BLaER1 treated with 17β-estradiol and CSF1 and Interleukin-3, amounts not matched to agents 10 nM and 100 nM (cell line): Measurements from ENCODE around the gene CADM1.

ENCODE experiments used
- H3K27ac ChIP-seq, 11 experiments: shearing (Covaris generic); formaldehyde crosslinking; 2 replicates each; pipeline ENCODE4 v1.8.1; 2022
- H3K27me3 ChIP-seq, 11 experiments: shearing (Covaris generic); formaldehyde crosslinking; 2 replicates each; pipeline ENCODE4 v1.8.1; 2022
- H3K36me3 ChIP-seq, 11 experiments: shearing (Covaris generic); formaldehyde crosslinking; 2 replicates each; pipeline ENCODE4 v1.8.1; 2022
- H3K4me1 ChIP-seq, 10 experiments: shearing (Covaris generic); formaldehyde crosslinking; 2 replicates each; pipeline ENCODE4 v1.8.1; 2022
- H3K4me2 ChIP-seq, 11 experiments: shearing (Covaris generic); formaldehyde crosslinking; 2 replicates each; pipeline ENCODE4 v1.8.1; 2022
- H3K4me3 ChIP-seq, 10 experiments: shearing (Covaris generic); formaldehyde crosslinking; 2 replicates each; pipeline ENCODE4 v1.8.1; 2022
- H3K9ac ChIP-seq, 11 experiments: shearing (Covaris generic); formaldehyde crosslinking; 2 replicates each; pipeline ENCODE4 v1.8.1; 2022
- H3K9me3 ChIP-seq, 11 experiments: shearing (Covaris generic); formaldehyde crosslinking; replicated peaks in 1 of 11; 2 replicates each; pipeline ENCODE4 v1.8.1; 2022
- H4K20me1 ChIP-seq, 11 experiments: shearing (Covaris generic); formaldehyde crosslinking; 2 replicates each; pipeline ENCODE4 v1.8.1; 2022
- Cebpa-rat ChIP-seq, 11 experiments: shearing (Covaris generic); IDR thresholded peaks; 2 replicates each; pipeline ENCODE4 v1.8.1; 2022

Gene CADM1

DNA sequence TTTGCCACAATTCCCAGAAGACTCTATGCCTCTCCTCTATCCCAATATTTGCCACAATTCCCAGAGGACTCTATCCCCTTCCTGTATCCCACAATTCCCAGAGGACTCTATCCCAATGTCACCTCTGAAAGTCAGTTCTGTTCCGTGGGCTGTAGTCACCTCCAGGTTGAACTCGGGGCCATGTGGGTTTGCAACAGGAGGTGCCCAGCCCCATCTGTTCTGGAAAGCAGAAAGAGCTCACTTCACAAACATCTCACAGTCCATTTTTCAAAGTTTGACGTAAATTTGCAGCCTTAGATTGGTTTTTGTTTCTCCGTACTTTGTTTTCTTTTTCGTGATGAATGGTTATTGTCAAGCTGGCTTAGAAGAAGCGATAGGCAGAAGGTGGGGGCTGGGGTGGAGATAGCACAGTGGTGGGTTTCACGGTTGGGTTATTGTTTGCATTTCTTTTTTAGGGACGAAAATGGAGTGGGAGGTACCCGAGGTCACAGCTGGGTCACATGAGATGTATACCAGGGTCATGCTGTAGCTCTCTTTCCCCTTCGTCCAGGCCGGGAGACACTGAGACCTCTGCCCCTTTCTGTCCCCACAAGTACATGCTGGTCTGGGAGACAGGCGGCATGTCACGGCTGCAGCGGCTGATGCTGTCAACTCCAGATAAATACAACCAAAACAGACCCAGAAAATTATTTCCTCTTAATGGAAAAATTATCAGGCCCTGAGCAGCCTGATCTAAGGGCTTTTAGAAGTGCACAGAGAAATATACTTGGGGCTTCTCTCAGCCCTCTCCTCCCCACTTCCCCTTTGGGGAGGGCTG lies 374.5 kb downstream of the CADM1 start:
- Histone ChIP-seq H3K27me3 (no peaks in the 10 kb centered on the region), H3K9me3 (no peaks in the 10 kb centered on the region), H3K27ac (peak overlapping the region in 2 of 11 experiments; percentile 2 to 11; a peak in 1 of 22 replicates), H3K4me1 (peaks cover 11 to 41% (median 27%) of the 10 kb centered on the region in 10 experiments; a peak in 18 of 20 replicates), H3K4me3 (no peak overlapping the region), H4K20me1 (no peaks in the 10 kb centered on the region), H3K9ac (peak overlapping the region in 1 of 11 experiments; percentile 5; a peak in 2 of 22 replicates), H3K4me2 (peak overlapping the region; percentile 3 to 74 (median 52); a peak in 20 of 22 replicates), H3K36me3 (no peaks in the 10 kb centered on the region)
- no peak for TF ChIP-seq Cebpa-rat (IDR thresholded peaks at IDR 0.05)

DNA sequence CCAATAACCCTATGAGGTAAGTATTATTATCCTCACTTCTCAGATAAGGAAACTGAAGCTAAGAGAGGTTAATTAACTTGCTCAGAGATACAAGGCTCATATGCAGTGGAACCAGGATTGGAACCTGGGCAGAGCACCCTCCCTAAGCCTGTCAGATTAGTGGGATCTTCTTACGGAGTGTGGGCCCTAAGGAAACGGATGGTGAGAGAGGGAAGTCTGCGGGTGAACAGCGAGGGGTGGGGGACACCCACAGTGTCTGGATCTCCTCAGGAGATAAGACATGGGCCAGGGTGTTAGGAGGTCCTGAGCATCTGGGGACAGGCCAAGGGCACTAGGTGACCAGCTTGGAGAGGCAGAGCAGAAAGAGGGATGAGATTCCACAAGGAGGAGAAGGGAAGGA lies 376.0 kb downstream of the CADM1 start:
- H3K4me2 ChIP-seq = peak overlapping the region in 2 of 11 experiments; percentile 57 to 74; a peak in 2 of 22 replicates
- TF ChIP-seq Cebpa-rat (IDR thresholded peaks at IDR 0.05) = no peak

GRCh38 chr11:115127790-115128189 lies 376.4 kb downstream of the CADM1 start:
- Histone ChIP-seq H3K9me3 (no peaks in the 10 kb centered on the region), H3K4me3 (no peak overlapping the region), H3K4me2 (no peak overlapping the region), H4K20me1 (no peaks in the 10 kb centered on the region), H3K27me3 (no peaks in the 10 kb centered on the region), H3K9ac (no peak overlapping the region), H3K4me1 (peaks cover 11 to 41% (median 27%) of the 10 kb centered on the region in 10 experiments; a peak in 18 of 20 replicates), H3K36me3 (no peaks in the 10 kb centered on the region), H3K27ac (no peak overlapping the region)
- TF ChIP-seq Cebpa-rat (IDR thresholded peaks at IDR 0.05) = no peak

More for the DNA sequence above, 376.0 kb downstream of the CADM1 start:
- H3K27me3 ChIP-seq = no peaks in the 10 kb centered on the region
- no peaks in the 10 kb centered on the region for H3K36me3 ChIP-seq
- H3K27ac ChIP-seq = no peak overlapping the region
- H3K4me3 ChIP-seq = no peak overlapping the region
- no peaks in the 10 kb centered on the region for H3K9me3 ChIP-seq
- no peaks in the 10 kb centered on the region for H4K20me1 ChIP-seq
- H3K4me1 ChIP-seq = peaks cover 11 to 41% (median 27%) of the 10 kb centered on the region in 10 experiments; a peak in 18 of 20 replicates
- H3K9ac ChIP-seq = no peak overlapping the region

- Histone ChIP-seq H4K20me1 (no peaks in the 10 kb centered on the region), H3K4me2 (peak overlapping the region in 9 of 11 experiments; percentile 4 to 64 (median 40); a peak in 14 of 22 replicates), H3K36me3 (no peaks in the 10 kb centered on the region), H3K27me3 (no peaks in the 10 kb centered on the region), H3K4me3 (no peak overlapping the region), H3K9ac (no peak overlapping the region), H3K27ac (0 out of 22 replicates have a peak overlapping the region, but pooled peaks of 1 of the 11 experiments have one; percentile 56), H3K4me1 (peaks cover 11 to 41% (median 27%) of the 10 kb centered on the region in 10 experiments; a peak in 18 of 20 replicates), H3K9me3 (no peaks in the 10 kb centered on the region)
- no peak for TF ChIP-seq Cebpa-rat (IDR thresholded peaks at IDR 0.05)
Measured at GRCh38 chr11:115126515-115127208, 377.6 kb downstream of the CADM1 start.

DNA sequence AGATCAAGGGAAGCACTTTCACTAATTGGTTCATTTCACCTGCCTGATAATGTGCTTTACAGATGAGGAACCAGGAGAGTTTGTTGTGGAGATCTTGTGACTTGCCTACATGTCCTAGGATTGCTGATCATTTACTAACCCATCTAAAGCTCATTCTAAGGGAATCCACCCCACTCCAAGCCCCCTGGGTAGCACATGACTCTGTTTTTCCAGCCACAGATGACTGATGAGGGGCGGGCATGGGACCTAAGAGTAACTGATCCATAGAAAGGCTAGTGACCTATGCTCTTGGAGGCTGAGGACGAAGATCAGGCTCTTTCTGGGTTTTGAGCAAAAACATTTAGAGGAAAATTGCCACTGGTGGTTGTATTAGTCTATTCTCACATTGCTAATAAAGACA lies 378.1 kb downstream of the CADM1 start:
- no peak overlapping the region for H3K4me3 ChIP-seq
- no peaks in the 10 kb centered on the region for H3K27me3 ChIP-seq
- no peak for TF ChIP-seq Cebpa-rat (IDR thresholded peaks at IDR 0.05)
- H3K4me2 ChIP-seq = peak overlapping the region in 7 of 11 experiments; percentile 4 to 64 (median 40); a peak in 9 of 22 replicates
- H3K36me3 ChIP-seq = no peaks in the 10 kb centered on the region
- H3K4me1 ChIP-seq = peaks cover 11 to 41% (median 27%) of the 10 kb centered on the region in 10 experiments; a peak in 18 of 20 replicates
- no peaks in the 10 kb centered on the region for H4K20me1 ChIP-seq
- H3K9ac ChIP-seq = no peak overlapping the region
- H3K9me3 ChIP-seq = no peaks in the 10 kb centered on the region
- H3K27ac ChIP-seq = no peak overlapping the region; a peak in 1 of 22 replicates

DNA sequence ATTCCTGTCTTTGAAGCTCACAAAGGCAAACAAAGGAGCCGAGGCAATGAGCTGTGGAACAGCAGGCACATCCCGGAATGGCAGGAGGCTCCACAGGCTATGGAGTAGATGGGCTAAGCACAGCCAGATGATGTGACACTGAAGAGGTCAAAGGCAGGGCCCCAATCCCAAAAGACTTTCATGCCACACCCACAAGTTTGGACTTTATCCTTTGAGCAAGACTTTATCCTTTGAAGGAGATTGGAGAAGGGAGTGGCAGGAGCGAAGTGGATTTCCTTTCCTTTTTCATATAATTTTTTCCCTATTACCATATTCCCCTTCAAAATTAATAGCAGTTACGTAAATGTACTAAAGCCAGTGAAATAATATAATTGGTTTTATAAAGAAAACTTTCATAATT lies 379.4 kb downstream of the CADM1 start:
- no peak overlapping the region for H3K9ac ChIP-seq
- H3K27ac ChIP-seq = no peak overlapping the region
- H3K4me3 ChIP-seq = no peak overlapping the region
- no peak overlapping the region for H3K4me2 ChIP-seq
- TF ChIP-seq Cebpa-rat (IDR thresholded peaks at IDR 0.05) = no peak
- no peaks in the 10 kb centered on the region for H3K36me3 ChIP-seq
- no peaks in the 10 kb centered on the region for H4K20me1 ChIP-seq
- H3K4me1 ChIP-seq = peaks cover 6 to 33% (median 23%) of the 10 kb centered on the region in 10 experiments; a peak in 18 of 20 replicates
- no peaks in the 10 kb centered on the region for H3K27me3 ChIP-seq
- H3K9me3 ChIP-seq = no peaks in the 10 kb centered on the region

DNA sequence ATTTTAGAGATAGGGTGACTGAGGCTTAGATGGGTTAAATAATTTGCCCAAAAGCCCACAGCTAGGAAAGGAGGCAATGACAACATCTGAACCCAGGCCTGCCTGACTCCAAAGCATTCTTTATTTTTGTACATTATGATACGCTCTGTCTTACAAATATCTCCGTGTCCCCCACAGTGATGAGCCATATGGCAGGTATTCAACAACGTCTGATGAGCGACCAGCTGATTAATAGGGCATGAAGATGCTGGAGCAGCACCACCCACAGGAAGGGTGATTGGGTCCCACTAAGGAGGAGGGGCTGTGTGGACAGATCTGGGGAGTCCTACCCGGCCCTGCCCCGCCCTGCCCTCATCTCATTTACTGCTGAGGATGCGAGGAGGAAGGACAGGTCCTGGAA lies 380.6 kb downstream of the CADM1 start:
- H4K20me1 ChIP-seq = no peaks in the 10 kb centered on the region
- H3K4me3 ChIP-seq = no peak overlapping the region
- no peaks in the 10 kb centered on the region for H3K27me3 ChIP-seq
- no peak overlapping the region for H3K9ac ChIP-seq
- H3K27ac ChIP-seq = no peak overlapping the region
- no peaks in the 10 kb centered on the region for H3K9me3 ChIP-seq
- peaks cover 0 to 22% (median 12%) of the 10 kb centered on the region in 10 experiments; a peak in 15 of 20 replicates for H3K4me1 ChIP-seq
- H3K4me2 ChIP-seq = no peak overlapping the region
- TF ChIP-seq Cebpa-rat (IDR thresholded peaks at IDR 0.05) = no peak
- no peaks in the 10 kb centered on the region for H3K36me3 ChIP-seq

- TF ChIP-seq Cebpa-rat (IDR thresholded peaks at IDR 0.05) = no peak
- H3K9me3 ChIP-seq = no peaks in the 10 kb centered on the region
- H3K4me2 ChIP-seq = no peak overlapping the region
Measured at GRCh38 chr11:115122274-115122673, 381.9 kb downstream of the CADM1 start.

More at GRCh38 chr11:115122274-115122673, 381.9 kb downstream of the CADM1 start:
- no peak overlapping the region for H3K4me3 ChIP-seq
- no peaks in the 10 kb centered on the region for H3K27me3 ChIP-seq
- H3K27ac ChIP-seq = no peak overlapping the region
- no peaks in the 10 kb centered on the region for H3K36me3 ChIP-seq
- no peaks in the 10 kb centered on the region for H4K20me1 ChIP-seq
- H3K4me1 ChIP-seq = peaks cover 0 to 16% (median 11%) of the 10 kb centered on the region in 10 experiments; a peak in 15 of 20 replicates
- H3K9ac ChIP-seq = no peak overlapping the region
